HG03064 (cell line): ENCODE data around the gene TEP1.
"Not testable (repeated sequence)": the region's sequence is repeated elsewhere in the genome, so short reads cannot be mapped to it uniquely, and the experiment has no call there.

ENCODE experiments used
- ATAC-seq: cut with Tn5 transposase; IDR thresholded peaks from one replicate; pipeline ENCODE4 v1.9.1; 2021; ENCODE audit warnings: low read depth; ENCODE audit not compliant: unreplicated experiment

Gene TEP1

GRCh38 chr14:20412876-20413743 is at the start of gene TEP1:
TEP1 (minus strand) TSS chr14:20413501; CDS start chr14:20408439, 5,062 bp downstream.
- peak; percentile 73 for ATAC-seq

GRCh38 chr14:20461225-20462141 is 48.2 kb upstream of the TEP1 start, which contains the start of gene PIP4P1:
PIP4P1 (minus strand) TSS chr14:20461434; CDS start chr14:20461325, 109 bp downstream.
- peak; percentile 93 for ATAC-seq

GRCh38 chr14:20460458-20461224 is 47.3 kb upstream of the TEP1 start:
- peak; percentile 6 for ATAC-seq

- ATAC-seq = no peak
Measured at GRCh38 chr14:20458031-20458789, 44.9 kb upstream of the TEP1 start.

GRCh38 chr14:20456971-20457370 is 43.7 kb upstream of the TEP1 start:
- no peak for ATAC-seq

- peak; percentile 36 for ATAC-seq
Measured at GRCh38 chr14:20455355-20456300, 42.3 kb upstream of the TEP1 start.

GRCh38 chr14:20454516-20455354 is 41.4 kb upstream of the TEP1 start, which contains the start of the genes APEX1 and OSGEP:
APEX1 (plus strand) TSS chr14:20455226; CDS start chr14:20455646, 420 bp downstream.
OSGEP (minus strand) TSS chr14:20454812; CDS start chr14:20454683, 129 bp downstream.
- peak; percentile 77 for ATAC-seq

GRCh38 chr14:20452831-20453230 is 39.5 kb upstream of the TEP1 start:
- not testable (repeated sequence) for ATAC-seq

GRCh38 chr14:20446889-20447288 is 33.6 kb upstream of the TEP1 start:
- ATAC-seq = no peak

GRCh38 chr14:20443650-20444049 is 30.3 kb upstream of the TEP1 start:
- not testable (repeated sequence) for ATAC-seq

- no peak for ATAC-seq
Measured at GRCh38 chr14:20441461-20441860, 28.2 kb upstream of the TEP1 start.

- no peak for ATAC-seq
Measured at GRCh38 chr14:20440882-20441281, 27.6 kb upstream of the TEP1 start.

- no peak for ATAC-seq
Measured at GRCh38 chr14:20440465-20440864, 27.2 kb upstream of the TEP1 start.

- no peak for ATAC-seq
Measured at GRCh38 chr14:20438664-20439063, 25.4 kb upstream of the TEP1 start.

GRCh38 chr14:20436363-20436755 is 23.1 kb upstream of the TEP1 start:
- no peak for ATAC-seq

- ATAC-seq = no peak
Measured at GRCh38 chr14:20435582-20436362, 22.5 kb upstream of the TEP1 start, which contains the start of gene KLHL33. KLHL33 (minus strand) TSS chr14:20436166; CDS start chr14:20435811, 355 bp downstream.
